BJ (cell line): Measurements from ENCODE around the gene CBR3. TPM values are rescaled to one million over a fixed set of nuclear protein-coding genes. Genes with fewer than 3 reads are reported as not detected.

Source experiments
- CTCF ChIA-PET: fragments of 350-600 bp; formaldehyde crosslinking; extraction: SDS; loops from one replicate; lab custom pipeline; 2021; ENCODE audit warnings: antibody characterized with exemption, inconsistent platforms; lab: Yijun Ruan, JAX
- POLR2A ChIA-PET: fragments of 300-600 bp; sonication (Branson Sonifier 250); formaldehyde crosslinking; extraction: SDS; loops from one replicate; lab custom pipeline; 2021; ENCODE audit warnings: antibody characterized with exemption; lab: Charles Lee
- DNase-seq: peaks from one replicate; pipeline ENCODE4 v3.0.0-alpha.2; 2011; ENCODE audit warnings: low read depth
- H3K27me3 ChIP-seq: 2 replicates; pipeline ENCODE4 v1.6.0; 2011; ENCODE audit warnings: low read length; ENCODE audit not compliant: control insufficient read depth, insufficient read depth
- H3K36me3 ChIP-seq: 2 replicates; pipeline ENCODE4 v1.5.1; 2011; ENCODE audit warnings: low read length; ENCODE audit not compliant: control insufficient read depth, insufficient read depth
- H3K4me3 ChIP-seq: 2 replicates; pipeline ENCODE4 v1.5.1; 2011; ENCODE audit warnings: low read depth, mild to moderate bottlenecking, control low read depth, low read length
- polyA plus RNA-seq: library from polyadenylated mRNA; depleted of rRNA; stranded (reverse); fragments of >200 nt; gene quantifications from 2 replicates; pipeline ENCODE4 v1.2.3, GENCODE V29; 2011
- TF ChIP-seq, protein P1 (sequence below): IDR thresholded peaks from 2 replicates; pipeline ENCODE4 v1.5.1; 2011; ENCODE audit warnings: low read depth, mild to moderate bottlenecking, control low read depth, inconsistent platforms, low read length, moderate library complexity; ENCODE audit not compliant: insufficient read depth

The CBR3 gene
- polyA plus RNA-seq, 1 experiment, result 13.5 TPM

GRCh38 chr21:36100971-36101641 lies 33.8 kb upstream of the CBR3 start:
- CTCF ChIA-PET, result interaction anchor here (0.6 to 1.8 kb wide), 3 partner anchors 11 to 27 kb away, joined by 3 to 9 read pairs (median 4); no protein-coding TSS in a partner anchor
- no peaks in the 10 kb centered on the region for H3K36me3 ChIP-seq
- TF ChIP-seq, protein P1, sequence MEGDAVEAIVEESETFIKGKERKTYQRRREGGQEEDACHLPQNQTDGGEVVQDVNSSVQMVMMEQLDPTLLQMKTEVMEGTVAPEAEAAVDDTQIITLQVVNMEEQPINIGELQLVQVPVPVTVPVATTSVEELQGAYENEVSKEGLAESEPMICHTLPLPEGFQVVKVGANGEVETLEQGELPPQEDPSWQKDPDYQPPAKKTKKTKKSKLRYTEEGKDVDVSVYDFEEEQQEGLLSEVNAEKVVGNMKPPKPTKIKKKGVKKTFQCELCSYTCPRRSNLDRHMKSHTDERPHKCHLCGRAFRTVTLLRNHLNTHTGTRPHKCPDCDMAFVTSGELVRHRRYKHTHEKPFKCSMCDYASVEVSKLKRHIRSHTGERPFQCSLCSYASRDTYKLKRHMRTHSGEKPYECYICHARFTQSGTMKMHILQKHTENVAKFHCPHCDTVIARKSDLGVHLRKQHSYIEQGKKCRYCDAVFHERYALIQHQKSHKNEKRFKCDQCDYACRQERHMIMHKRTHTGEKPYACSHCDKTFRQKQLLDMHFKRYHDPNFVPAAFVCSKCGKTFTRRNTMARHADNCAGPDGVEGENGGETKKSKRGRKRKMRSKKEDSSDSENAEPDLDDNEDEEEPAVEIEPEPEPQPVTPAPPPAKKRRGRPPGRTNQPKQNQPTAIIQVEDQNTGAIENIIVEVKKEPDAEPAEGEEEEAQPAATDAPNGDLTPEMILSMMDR, result no peak
- peaks cover 5% of the 10 kb centered on the region; the same call in 1 of the 2 replicates for H3K27me3 ChIP-seq
- H3K4me3 ChIP-seq, result no peak overlapping the region
- POLR2A ChIA-PET, result no interaction called here
- DNase-seq, result no peak

GRCh38 chr21:36103434-36103833 lies 31.4 kb upstream of the CBR3 start:
- CTCF ChIA-PET, result interaction anchor here (0.9 to 2.0 kb wide), 3 partner anchors 8 to 15 kb away, joined by 3 to 13 read pairs (median 4); no protein-coding TSS in a partner anchor

GRCh38 chr21:36104317-36105300 lies 30.3 kb upstream of the CBR3 start:
- 0 out of 2 replicates have a peak, but pooled peaks cover 3% of the 10 kb centered on the region for H3K27me3 ChIP-seq
- ChIA-PET CTCF (interaction anchor here (0.8 to 1.3 kb wide), 3 partner anchors 9 to 18 kb away, joined by 3 to 4 read pairs (median 4); no protein-coding TSS in a partner anchor), POLR2A (no interaction called here)
- no peak for DNase-seq
- no peaks in the 10 kb centered on the region for H3K36me3 ChIP-seq
- TF ChIP-seq, protein P1, result peak; percentile 52
- H3K4me3 ChIP-seq, result no peak overlapping the region

More at GRCh38 chr21:36103434-36103833, 31.4 kb upstream of the CBR3 start:
- Histone ChIP-seq H3K36me3 (no peaks in the 10 kb centered on the region), H3K4me3 (no peak overlapping the region), H3K27me3 (peaks cover 5% of the 10 kb centered on the region; the same call in 1 of the 2 replicates)
- POLR2A ChIA-PET, result no interaction called here
- TF ChIP-seq, protein P1, result no peak
- no peak for DNase-seq

- Histone ChIP-seq H3K27me3 (0 out of 2 replicates have a peak, but pooled peaks cover 3% of the 10 kb centered on the region), H3K36me3 (no peaks in the 10 kb centered on the region), H3K4me3 (no peak overlapping the region)
- no peak for DNase-seq
- CTCF ChIA-PET, result interaction anchor here (0.9 to 1.2 kb wide), 2 partner anchors 18 to 46 kb away, joined by 3 read pairs; no protein-coding TSS in a partner anchor
- POLR2A ChIA-PET, result no interaction called here
- TF ChIP-seq, protein P1, result no peak
Measured at GRCh38 chr21:36105327-36105842, 29.5 kb upstream of the CBR3 start.
